T-helper 2 cell (primary cell): Measurements from ENCODE around the gene SNTA1.
"Not testable (repeated sequence)": the region's sequence is repeated elsewhere in the genome, so short reads cannot be mapped to it uniquely, and the experiment has no call there.

ENCODE experiments used
- DNase-seq, 5 experiments: peaks; one replicate each; pipeline versions ENCODE4 v3.0.0 to v3.0.0-alpha.2; 2012 to 2022

The SNTA1 gene

GRCh38 chr20:33391722-33392415 is 51.7 kb downstream of the SNTA1 start:
- DNase-seq, result no peak

DNA sequence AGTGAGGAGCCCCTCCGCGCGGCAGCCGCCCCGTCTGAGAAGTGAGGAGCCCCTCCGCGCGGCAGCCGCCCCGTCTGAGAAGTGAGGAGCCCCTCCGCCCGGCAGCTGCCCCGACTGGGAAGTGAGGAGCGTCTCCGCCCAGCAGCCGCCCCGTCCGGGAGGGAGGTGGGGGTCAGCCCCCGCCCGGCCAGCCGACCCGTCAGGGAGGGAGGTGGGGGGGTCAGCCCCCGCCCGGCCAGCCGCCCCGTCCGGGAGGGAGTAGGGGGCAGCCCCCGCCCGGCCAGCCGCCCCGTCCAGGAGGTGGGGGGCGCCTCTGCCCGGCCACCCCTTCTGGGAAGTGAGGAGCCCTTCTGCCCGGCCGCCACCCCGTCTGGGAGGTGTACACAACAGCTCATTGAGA is 54.2 kb downstream of the SNTA1 start:
- not testable (repeated sequence) for DNase-seq

GRCh38 chr20:33388268-33388667 is 55.3 kb downstream of the SNTA1 start:
- no peak for DNase-seq

GRCh38 chr20:33387177-33387576 is 56.4 kb downstream of the SNTA1 start:
- DNase-seq, result no peak

GRCh38 chr20:33386673-33387072 is 56.9 kb downstream of the SNTA1 start:
- no peak for DNase-seq

DNA sequence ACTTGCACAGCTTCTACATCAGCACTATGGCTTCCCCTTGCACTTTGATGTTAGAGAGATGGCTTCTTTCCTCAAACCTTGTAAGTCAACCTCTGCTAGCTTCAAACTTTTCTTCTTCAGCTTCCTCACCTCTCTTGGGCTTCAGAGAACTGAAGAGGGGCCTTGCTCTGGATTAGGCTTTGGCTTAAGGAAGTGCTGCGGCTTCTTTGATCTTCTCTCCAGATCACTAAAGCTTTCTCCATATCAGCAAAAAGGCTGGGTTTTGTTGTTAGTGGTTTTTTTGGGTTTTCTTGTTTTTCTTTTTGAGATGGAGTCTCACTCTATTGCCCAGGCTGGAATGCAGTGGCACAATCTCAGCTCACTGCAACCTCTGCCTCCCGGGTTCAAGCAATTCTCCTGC is 66.2 kb downstream of the SNTA1 start:
- DNase-seq, result peak in 1 of 5 experiments; percentile 68

DNA sequence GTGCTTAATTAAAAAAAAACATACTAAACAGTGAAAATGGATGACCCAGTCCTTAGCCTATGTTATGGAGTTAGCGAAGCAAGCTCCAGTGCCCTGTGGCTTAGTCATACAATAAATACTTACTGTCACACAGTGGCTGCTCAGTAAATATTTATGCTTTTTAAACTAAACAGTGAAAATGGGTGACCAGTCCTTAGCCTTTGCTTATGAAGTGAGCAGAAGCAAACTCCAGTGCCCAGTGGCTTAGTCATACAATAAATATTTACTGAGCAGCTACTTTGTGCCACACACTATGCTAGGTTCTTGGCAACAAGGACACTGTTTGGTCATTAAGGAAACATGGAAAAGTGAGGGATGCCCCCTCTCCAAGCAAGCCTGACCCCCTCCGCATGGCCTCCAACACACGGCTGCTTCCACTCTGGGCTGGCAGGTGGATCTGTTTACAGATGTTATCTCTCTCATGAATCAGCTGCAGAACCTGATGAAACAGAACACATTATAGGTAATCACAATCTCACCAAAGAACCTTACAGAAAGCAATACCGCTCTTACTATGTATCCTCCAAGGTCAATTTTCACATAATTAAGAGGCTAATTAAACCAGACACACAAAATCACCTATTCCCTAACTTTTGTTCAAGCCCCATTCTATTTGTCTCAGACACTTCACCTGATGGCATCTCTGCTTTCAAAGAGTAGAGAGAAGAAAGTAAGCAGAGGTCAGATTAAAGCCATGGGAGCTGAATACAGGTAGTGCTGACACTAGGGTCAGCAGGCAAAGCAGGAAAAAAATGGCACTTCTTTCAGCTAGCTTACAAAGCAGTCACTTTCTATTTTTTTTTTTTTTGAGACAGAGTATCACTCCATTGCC is 69.6 kb downstream of the SNTA1 start:
- DNase-seq, result no peak

GRCh38 chr20:33372993-33373441 is 70.5 kb downstream of the SNTA1 start:
- DNase-seq, result peak in 1 of 5 experiments; percentile 26

GRCh38 chr20:33370291-33370690 is 73.3 kb downstream of the SNTA1 start:
- peak in 3 of 5 experiments; percentile 22 to 96 (median 78) for DNase-seq

DNA sequence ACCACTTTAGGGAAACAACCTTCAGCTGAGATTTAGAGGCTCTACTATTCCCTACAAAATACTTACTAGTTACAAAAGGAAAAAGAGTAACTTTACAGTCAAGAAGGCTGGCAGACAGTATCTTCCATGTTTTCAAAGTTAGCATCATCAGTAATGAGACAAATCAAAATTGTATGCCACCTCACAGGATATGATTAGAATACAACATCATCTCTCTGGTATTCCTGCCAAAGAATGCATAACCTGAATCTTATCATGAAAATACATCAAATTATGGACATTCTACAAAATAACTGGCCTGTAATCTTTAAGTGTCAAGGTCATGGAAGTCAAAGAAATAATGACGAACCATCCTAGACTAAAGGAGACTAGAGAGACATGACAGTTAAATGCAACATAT is 80.7 kb downstream of the SNTA1 start:
- DNase-seq, result no peak

GRCh38 chr20:33359399-33360261 is 83.9 kb downstream of the SNTA1 start:
- no peak for DNase-seq
